Activated CD4-positive, alpha-beta memory T cell treated with anti-CD3 and anti-CD28 coated beads, Interleukin-2, amount 10 ng/mL, durations not matched to agents 7 days and 5 days (primary cell): ENCODE data around the gene CRACDL. TPM values are rescaled to one million over a fixed set of nuclear protein-coding genes. Genes with fewer than 3 reads are reported as not detected.

Experiments used
- CTCF ChIA-PET: fragments of 350-600 bp; sonication (Branson Sonifier 250); formaldehyde crosslinking; loops from one replicate; lab custom pipeline; 2021; ENCODE audit warnings: antibody characterized with exemption, inconsistent platforms; lab: Charles Lee
- POLR2A ChIA-PET: fragments of 350-600 bp; sonication (Branson Sonifier 250); formaldehyde crosslinking; loops from one replicate; lab custom pipeline; 2021; ENCODE audit warnings: antibody characterized with exemption; lab: Charles Lee
- DNase-seq: peaks from one replicate; pipeline ENCODE4 v3.0.0-alpha.2; 2020
- H3K27ac Mint-ChIP-seq: one replicate; pipeline ENCODE4 v1.8.0; 2021; ENCODE audit warnings: mild to moderate bottlenecking, mixed read lengths
- H3K27me3 Mint-ChIP-seq: one replicate; pipeline ENCODE4 v1.8.0; 2021; ENCODE audit warnings: mixed read lengths
- H3K36me3 Mint-ChIP-seq: one replicate; pipeline ENCODE4 v1.8.0; 2021; ENCODE audit warnings: low read depth, mixed read lengths
- H3K4me1 Mint-ChIP-seq: one replicate; pipeline ENCODE4 v1.8.0; 2021; ENCODE audit warnings: mixed read lengths
- H3K4me3 Mint-ChIP-seq: one replicate; pipeline ENCODE4 v1.8.0; 2021; ENCODE audit warnings: mild to moderate bottlenecking, mixed read lengths
- H3K9me3 Mint-ChIP-seq: one replicate; pipeline ENCODE4 v1.8.0; 2021; ENCODE audit warnings: mixed read lengths
- total RNA-seq, 2 experiments: library from RNA; stranded (reverse); gene quantifications; one replicate each; pipeline ENCODE4 v1.2.3, GENCODE V29; 2021

The CRACDL gene
- total RNA-seq, 2 experiments from 2014 or later: 0.18 to 0.20 TPM

GRCh38 chr2:98818164-98818563, 117.9 kb downstream of the CRACDL start:
- no peak for DNase-seq
- ChIA-PET POLR2A (interaction anchor here (1.4 kb wide), 1 partner anchor 12 kb away, joined by 3 read pairs; no protein-coding TSS in a partner anchor), CTCF (interaction anchor here (0.9 kb wide), 1 partner anchor 169 kb away, joined by 3 read pairs; no protein-coding TSS in a partner anchor)
- Mint-ChIP-seq H3K9me3 (no peaks in the 10 kb centered on the region), H3K36me3 (no peaks in the 10 kb centered on the region), H3K27me3 (peaks cover 25% of the 10 kb centered on the region), H3K4me1 (no peaks in the 10 kb centered on the region), H3K4me3 (no peak overlapping the region), H3K27ac (no peak overlapping the region)

- peaks cover 25% of the 10 kb centered on the region for H3K27me3 Mint-ChIP-seq
- ChIA-PET CTCF (no interaction called here), POLR2A (no interaction called here)
- no peaks in the 10 kb centered on the region for H3K9me3 Mint-ChIP-seq
- H3K4me3 Mint-ChIP-seq: no peak overlapping the region
- DNase-seq: no peak
- H3K27ac Mint-ChIP-seq: no peak overlapping the region
- no peaks in the 10 kb centered on the region for H3K36me3 Mint-ChIP-seq
- H3K4me1 Mint-ChIP-seq: no peaks in the 10 kb centered on the region
Measured at GRCh38 chr2:98816281-98816680, 119.7 kb downstream of the CRACDL start.

GRCh38 chr2:98815795-98816194, 120.2 kb downstream of the CRACDL start:
- no peaks in the 10 kb centered on the region for H3K36me3 Mint-ChIP-seq
- no peak overlapping the region for H3K4me3 Mint-ChIP-seq
- ChIA-PET CTCF (no interaction called here), POLR2A (no interaction called here)
- DNase-seq: no peak
- H3K27ac Mint-ChIP-seq: no peak overlapping the region
- H3K9me3 Mint-ChIP-seq: no peaks in the 10 kb centered on the region
- H3K4me1 Mint-ChIP-seq: no peaks in the 10 kb centered on the region
- peaks cover 26% of the 10 kb centered on the region for H3K27me3 Mint-ChIP-seq

- ChIA-PET CTCF (no interaction called here), POLR2A (no interaction called here)
- Mint-ChIP-seq H3K4me3 (no peak overlapping the region), H3K27me3 (peaks cover 29% of the 10 kb centered on the region), H3K4me1 (peaks cover 9% of the 10 kb centered on the region), H3K9me3 (no peaks in the 10 kb centered on the region), H3K36me3 (no peaks in the 10 kb centered on the region), H3K27ac (no peak overlapping the region)
- DNase-seq: no peak
Measured at GRCh38 chr2:98811766-98812165, 124.3 kb downstream of the CRACDL start.

GRCh38 chr2:98810588-98810928, 125.5 kb downstream of the CRACDL start:
- no peak for DNase-seq
- Mint-ChIP-seq H3K27me3 (peaks cover 21% of the 10 kb centered on the region), H3K4me1 (peaks cover 10% of the 10 kb centered on the region), H3K27ac (no peak overlapping the region), H3K9me3 (no peaks in the 10 kb centered on the region), H3K36me3 (no peaks in the 10 kb centered on the region), H3K4me3 (no peak overlapping the region)
- ChIA-PET CTCF (no interaction called here), POLR2A (no interaction called here)

GRCh38 chr2:98809878-98810587, 126.0 kb downstream of the CRACDL start:
- H3K4me1 Mint-ChIP-seq: peaks cover 10% of the 10 kb centered on the region
- DNase-seq: no peak
- H3K9me3 Mint-ChIP-seq: no peaks in the 10 kb centered on the region
- H3K27me3 Mint-ChIP-seq: peaks cover 17% of the 10 kb centered on the region
- no peak overlapping the region for H3K4me3 Mint-ChIP-seq
- no peaks in the 10 kb centered on the region for H3K36me3 Mint-ChIP-seq
- no peak overlapping the region for H3K27ac Mint-ChIP-seq
- POLR2A ChIA-PET: no interaction called here
- CTCF ChIA-PET: no interaction called here

- no peaks in the 10 kb centered on the region for H3K9me3 Mint-ChIP-seq
- CTCF ChIA-PET: no interaction called here
- POLR2A ChIA-PET: no interaction called here
- H3K27me3 Mint-ChIP-seq: peaks cover 13% of the 10 kb centered on the region
- H3K4me1 Mint-ChIP-seq: peaks cover 10% of the 10 kb centered on the region
- H3K27ac Mint-ChIP-seq: no peak overlapping the region
- H3K4me3 Mint-ChIP-seq: no peak overlapping the region
- no peaks in the 10 kb centered on the region for H3K36me3 Mint-ChIP-seq
- no peak for DNase-seq
Measured at GRCh38 chr2:98809116-98809515, 126.9 kb downstream of the CRACDL start.

- POLR2A ChIA-PET: no interaction called here
- CTCF ChIA-PET: no interaction called here
Measured at GRCh38 chr2:98808546-98808945, 127.5 kb downstream of the CRACDL start.

GRCh38 chr2:98807929-98808328, 128.1 kb downstream of the CRACDL start:
- no peak overlapping the region for H3K27ac Mint-ChIP-seq
- CTCF ChIA-PET: interaction anchor here (1.4 kb wide), 1 partner anchor 16 kb away, joined by 3 read pairs; no protein-coding TSS in a partner anchor
- DNase-seq: no peak
- H3K9me3 Mint-ChIP-seq: no peaks in the 10 kb centered on the region
- no peak overlapping the region for H3K4me3 Mint-ChIP-seq
- no peaks in the 10 kb centered on the region for H3K36me3 Mint-ChIP-seq
- peaks cover 10% of the 10 kb centered on the region for H3K4me1 Mint-ChIP-seq
- H3K27me3 Mint-ChIP-seq: peaks cover 12% of the 10 kb centered on the region
- POLR2A ChIA-PET: interaction anchor here (1.6 kb wide), 2 partner anchors 15 to 37 kb away, joined by 5 to 9 read pairs; no protein-coding TSS in a partner anchor

More at GRCh38 chr2:98808546-98808945, 127.5 kb downstream of the CRACDL start:
- no peaks in the 10 kb centered on the region for H3K36me3 Mint-ChIP-seq
- H3K9me3 Mint-ChIP-seq: no peaks in the 10 kb centered on the region
- no peak overlapping the region for H3K4me3 Mint-ChIP-seq
- DNase-seq: no peak
- peaks cover 12% of the 10 kb centered on the region for H3K27me3 Mint-ChIP-seq
- H3K27ac Mint-ChIP-seq: no peak overlapping the region
- peaks cover 10% of the 10 kb centered on the region for H3K4me1 Mint-ChIP-seq

- ChIA-PET CTCF (interaction anchor here (1.4 kb wide), 1 partner anchor 17 kb away, joined by 3 read pairs; no protein-coding TSS in a partner anchor), POLR2A (interaction anchor here (1.6 kb wide), 2 partner anchors 15 to 36 kb away, joined by 5 to 9 read pairs; no protein-coding TSS in a partner anchor)
- H3K27me3 Mint-ChIP-seq: peaks cover 12% of the 10 kb centered on the region
- no peak overlapping the region for H3K4me3 Mint-ChIP-seq
- DNase-seq: no peak
- no peaks in the 10 kb centered on the region for H3K36me3 Mint-ChIP-seq
- H3K9me3 Mint-ChIP-seq: no peaks in the 10 kb centered on the region
- no peak overlapping the region for H3K27ac Mint-ChIP-seq
- H3K4me1 Mint-ChIP-seq: peaks cover 10% of the 10 kb centered on the region
Measured at GRCh38 chr2:98807221-98807620, 128.8 kb downstream of the CRACDL start.

GRCh38 chr2:98806236-98806697, 129.8 kb downstream of the CRACDL start:
- ChIA-PET CTCF (no interaction called here), POLR2A (interaction anchor here (0.6 to 1.6 kb wide), 3 partner anchors 13 to 35 kb away, joined by 3 to 9 read pairs (median 5); no protein-coding TSS in a partner anchor)
- no peak overlapping the region for H3K4me3 Mint-ChIP-seq
- no peak for DNase-seq
- H3K27me3 Mint-ChIP-seq: peaks cover 9% of the 10 kb centered on the region
- H3K36me3 Mint-ChIP-seq: no peaks in the 10 kb centered on the region
- H3K27ac Mint-ChIP-seq: no peak overlapping the region
- H3K9me3 Mint-ChIP-seq: no peaks in the 10 kb centered on the region
- peaks cover 10% of the 10 kb centered on the region for H3K4me1 Mint-ChIP-seq

GRCh38 chr2:98805412-98806171, 130.4 kb downstream of the CRACDL start:
- Mint-ChIP-seq H3K27ac (no peak overlapping the region), H3K27me3 (peaks cover 6% of the 10 kb centered on the region), H3K4me1 (peaks cover 10% of the 10 kb centered on the region), H3K36me3 (no peaks in the 10 kb centered on the region), H3K9me3 (no peaks in the 10 kb centered on the region), H3K4me3 (no peak overlapping the region)
- ChIA-PET POLR2A (interaction anchor here (1.1 kb wide), 1 partner anchor 73 kb away, joined by 3 read pairs; no protein-coding TSS in a partner anchor), CTCF (no interaction called here)
- no peak for DNase-seq

- POLR2A ChIA-PET: interaction anchor here (1.1 kb wide), 1 partner anchor 73 kb away, joined by 3 read pairs; no protein-coding TSS in a partner anchor
Measured at GRCh38 chr2:98804736-98805135, 131.3 kb downstream of the CRACDL start.

More at GRCh38 chr2:98804736-98805135, 131.3 kb downstream of the CRACDL start:
- Mint-ChIP-seq H3K9me3 (no peaks in the 10 kb centered on the region), H3K27ac (no peak overlapping the region), H3K27me3 (peaks cover 2% of the 10 kb centered on the region), H3K36me3 (no peaks in the 10 kb centered on the region), H3K4me1 (peaks cover 10% of the 10 kb centered on the region), H3K4me3 (no peak overlapping the region)
- DNase-seq: no peak
- CTCF ChIA-PET: no interaction called here
